ENCODE measurements around the gene AFAP1L2. TPM values are rescaled to one million over a fixed set of nuclear protein-coding genes. Genes with fewer than 3 reads are reported as not detected.
A peak's percentile ranks its signal among the peaks of the same experiment; 100 is the strongest.

AFAP1L2 gene
- total RNA-seq, 2 donors from 2014 or later, result 5.8 to 6.3 TPM

GRCh38 chr10:114401195-114401791 lies 3.0 kb downstream of the AFAP1L2 start:
- Histone ChIP-seq H3K27ac (peak overlapping the region in 1 of 2 donors; percentile 17), H3K4me1 (peaks cover 0 to 49% of the 10 kb centered on the region in 2 donors), H3K27me3 (no peaks in the 10 kb centered on the region)

GRCh38 chr10:114400091-114400490 lies 4.2 kb downstream of the AFAP1L2 start:
- no peak for TF ChIP-seq CTCF (IDR thresholded peaks at IDR 0.05)
- no peak overlapping the region for H3K27ac ChIP-seq
- H3K4me1 ChIP-seq, result peaks cover 0 to 49% of the 10 kb centered on the region in 2 donors
- no peaks in the 10 kb centered on the region for H3K9me3 ChIP-seq
- H3K27me3 ChIP-seq, result no peaks in the 10 kb centered on the region
- no peaks in the 10 kb centered on the region for H3K36me3 ChIP-seq
- peak; percentile 54 for DNase-seq (ENCODE audit: low spot score)
- H3K4me3 ChIP-seq, result no peak overlapping the region

More at GRCh38 chr10:114401195-114401791, 3.0 kb downstream of the AFAP1L2 start:
- TF ChIP-seq CTCF (IDR thresholded peaks at IDR 0.05), result no peak
- H3K4me3 ChIP-seq, result no peak overlapping the region
- no peaks in the 10 kb centered on the region for H3K36me3 ChIP-seq
- DNase-seq (ENCODE audit: low spot score), result peak; percentile 88
- no peaks in the 10 kb centered on the region for H3K9me3 ChIP-seq

GRCh38 chr10:114399576-114399975 lies 4.7 kb downstream of the AFAP1L2 start:
- no peak overlapping the region for H3K27ac ChIP-seq

GRCh38 chr10:114398587-114399331 lies 5.5 kb downstream of the AFAP1L2 start:
- H3K4me1 ChIP-seq, result peaks cover 0 to 44% of the 10 kb centered on the region in 2 donors
- no peaks in the 10 kb centered on the region for H3K9me3 ChIP-seq
- no peaks in the 10 kb centered on the region for H3K36me3 ChIP-seq
- no peaks in the 10 kb centered on the region for H3K27me3 ChIP-seq
- peak overlapping the region in 1 of 2 donors; percentile 66 for H3K27ac ChIP-seq
- TF ChIP-seq CTCF (IDR thresholded peaks at IDR 0.05), result no peak
- DNase-seq (ENCODE audit: low spot score), result no peak
- H3K4me3 ChIP-seq, result no peak overlapping the region

More at GRCh38 chr10:114399576-114399975, 4.7 kb downstream of the AFAP1L2 start:
- no peaks in the 10 kb centered on the region for H3K27me3 ChIP-seq
- DNase-seq (ENCODE audit: low spot score), result no peak
- no peak for TF ChIP-seq CTCF (IDR thresholded peaks at IDR 0.05)
- H3K4me3 ChIP-seq, result no peak overlapping the region
- H3K4me1 ChIP-seq, result peaks cover 0 to 49% of the 10 kb centered on the region in 2 donors
- H3K36me3 ChIP-seq, result no peaks in the 10 kb centered on the region
- no peaks in the 10 kb centered on the region for H3K9me3 ChIP-seq

- Histone ChIP-seq H3K4me3 (no peak overlapping the region), H3K9me3 (no peaks in the 10 kb centered on the region), H3K36me3 (no peaks in the 10 kb centered on the region), H3K27ac (peak overlapping the region; percentile 19 to 66), H3K4me1 (peaks cover 0 to 39% of the 10 kb centered on the region in 2 donors), H3K27me3 (no peaks in the 10 kb centered on the region)
- peak; percentile 60 for DNase-seq (ENCODE audit: low spot score)
- TF ChIP-seq CTCF (IDR thresholded peaks at IDR 0.05), result no peak
Observed at GRCh38 chr10:114397651-114398145, 6.6 kb downstream of the AFAP1L2 start.

Data from right atrium auricular region (tissue), 2 donors.